ENCODE measurements around the gene BIRC5.

Gene BIRC5

GRCh38 chr17:78225088-78225865, 11.2 kb downstream of the BIRC5 start:
- no peak overlapping the region for H3K4me3 ChIP-seq (ENCODE audit: low read length)
- no peak for DNase-seq (ENCODE audit: low read depth)
- TF ChIP-seq CTCF (conservative IDR thresholded peaks at IDR 0.05; ENCODE audit: low read length): no peak

- H3K4me3 ChIP-seq (ENCODE audit: low read length): no peak overlapping the region
- no peak for TF ChIP-seq CTCF (conservative IDR thresholded peaks at IDR 0.05; ENCODE audit: low read length)
- DNase-seq (ENCODE audit: low read depth): no peak
These were observed 12.2 kb downstream of the BIRC5 start for GRCh38 chr17:78226055-78226758.

- H3K4me3 ChIP-seq (ENCODE audit: low read length): no peak overlapping the region
- no peak for TF ChIP-seq CTCF (conservative IDR thresholded peaks at IDR 0.05; ENCODE audit: low read length)
- DNase-seq (ENCODE audit: low read depth): no peak
These were observed 12.9 kb downstream of the BIRC5 start for GRCh38 chr17:78226759-78227454.

GRCh38 chr17:78227455-78227916, 13.4 kb downstream of the BIRC5 start:
- H3K4me3 ChIP-seq (ENCODE audit: low read length): no peak overlapping the region
- TF ChIP-seq CTCF (conservative IDR thresholded peaks at IDR 0.05; ENCODE audit: low read length): no peak
- DNase-seq (ENCODE audit: low read depth): no peak

- DNase-seq (ENCODE audit: low read depth): no peak
- no peak overlapping the region for H3K4me3 ChIP-seq (ENCODE audit: low read length)
- TF ChIP-seq CTCF (conservative IDR thresholded peaks at IDR 0.05; ENCODE audit: low read length): no peak
These were observed 14.1 kb downstream of the BIRC5 start for GRCh38 chr17:78228176-78228575.

GRCh38 chr17:78230252-78230962, 16.4 kb downstream of the BIRC5 start:
- no peak for DNase-seq (ENCODE audit: low read depth)
- no peak for TF ChIP-seq CTCF (conservative IDR thresholded peaks at IDR 0.05; ENCODE audit: low read length)
- no peak overlapping the region for H3K4me3 ChIP-seq (ENCODE audit: low read length)
